ENCODE measurements around the gene ACER2.

The ACER2 gene

DNA sequence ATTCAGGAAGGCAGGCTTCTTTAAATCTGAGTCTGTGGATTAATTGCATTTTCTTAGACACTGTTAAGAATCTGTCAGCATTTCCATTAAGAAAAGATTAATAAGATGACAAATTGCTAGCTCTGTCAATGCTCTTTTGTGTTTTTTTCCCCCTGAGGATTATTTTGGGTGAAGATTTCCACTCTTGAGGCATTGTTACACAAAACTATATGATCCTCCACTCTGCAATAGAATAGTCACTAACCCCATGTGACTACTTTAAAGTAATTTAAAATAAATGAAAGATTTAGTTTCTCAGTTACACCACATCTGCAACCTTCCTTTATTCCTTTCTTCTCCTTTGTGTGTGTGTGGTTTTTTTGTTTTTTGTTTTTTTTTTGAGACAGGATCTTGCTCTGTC, 82.0 kb downstream of the ACER2 start:
- no peaks in the 10 kb centered on the region for H3K79me1 ChIP-seq (ENCODE audit: low read depth, low read length)
- H2BK120ac ChIP-seq (ENCODE audit: low read depth, low read length): no peak overlapping the region
- no peaks in the 10 kb centered on the region for H3K4me1 ChIP-seq (ENCODE audit: control insufficient read depth in 2 of 2, insufficient read depth in 1 of 2, low read depth in 1 of 2, low read length in 2 of 2)
- no peak overlapping the region for H3K4me2 ChIP-seq (ENCODE audit: insufficient read depth, low read length, poor library complexity, severe bottlenecking)
- no peak overlapping the region for H3K9ac ChIP-seq (ENCODE audit: low read depth, low read length, poor library complexity)
- H3K4ac ChIP-seq (ENCODE audit: low read length): no peak overlapping the region
- no peak overlapping the region for H2BK12ac ChIP-seq (ENCODE audit: low read length)
- no peak overlapping the region for H2BK15ac ChIP-seq (ENCODE audit: low read length)
- H3K4me3 ChIP-seq (ENCODE audit: low read length in 2 of 2): no peak overlapping the region
- H3K18ac ChIP-seq (ENCODE audit: low read length): no peak overlapping the region
- H3K36me3 ChIP-seq (replicated peaks in 1 of 2; ENCODE audit: control insufficient read depth in 2 of 2, insufficient read depth in 2 of 2, low read length in 2 of 2): no peaks in the 10 kb centered on the region
- no peak overlapping the region for H2AK5ac ChIP-seq (ENCODE audit: low read depth, low read length)
- no peak for DNase-seq (ENCODE audit: low spot score)
- H3K14ac ChIP-seq (ENCODE audit: low read length): no peak overlapping the region
- no peak overlapping the region for H2BK5ac ChIP-seq (ENCODE audit: low read length)
- no peak overlapping the region for H2AFZ ChIP-seq (ENCODE audit: low read length)
- no peak overlapping the region for H3K23ac ChIP-seq (ENCODE audit: low read depth, low read length, poor library complexity)
- no peak overlapping the region for H4K91ac ChIP-seq (ENCODE audit: low read depth, low read length, poor library complexity)
- peaks cover 0 to 11% (median 0%) of the 10 kb centered on the region in 3 experiments for H3K27me3 ChIP-seq (ENCODE audit: control insufficient read depth in 3 of 3, insufficient read depth in 3 of 3, low read depth in 1 of 3, low read length in 3 of 3)
- no peak overlapping the region for H4K8ac ChIP-seq (ENCODE audit: low read depth, low read length)
- no peak overlapping the region for H3K27ac ChIP-seq (replicated peaks; ENCODE audit: low read length)
- no peaks in the 10 kb centered on the region for H3K9me3 ChIP-seq (replicated peaks in 1 of 2; ENCODE audit: control insufficient read depth in 2 of 2, insufficient read depth in 1 of 2, low read depth in 1 of 2, low read length in 2 of 2)

GRCh38 chr9:19492775-19493173, 84.0 kb downstream of the ACER2 start:
- Histone ChIP-seq H3K79me1 (ENCODE audit: low read depth, low read length) (no peaks in the 10 kb centered on the region), H2BK120ac (ENCODE audit: low read depth, low read length) (no peak overlapping the region), H2BK5ac (ENCODE audit: low read length) (no peak overlapping the region), H4K8ac (ENCODE audit: low read depth, low read length) (no peak overlapping the region), H2AK5ac (ENCODE audit: low read depth, low read length) (no peak overlapping the region), H2AFZ (ENCODE audit: low read length) (no peak overlapping the region), H3K4me3 (ENCODE audit: low read length in 2 of 2) (no peak overlapping the region), H3K18ac (ENCODE audit: low read length) (no peak overlapping the region), H3K9me3 (replicated peaks in 1 of 2; ENCODE audit: control insufficient read depth in 2 of 2, insufficient read depth in 1 of 2, low read depth in 1 of 2, low read length in 2 of 2) (no peaks in the 10 kb centered on the region), H2BK15ac (ENCODE audit: low read length) (no peak overlapping the region), H3K4me1 (ENCODE audit: control insufficient read depth in 2 of 2, insufficient read depth in 1 of 2, low read depth in 1 of 2, low read length in 2 of 2) (no peaks in the 10 kb centered on the region), H3K36me3 (replicated peaks in 1 of 2; ENCODE audit: control insufficient read depth in 2 of 2, insufficient read depth in 2 of 2, low read length in 2 of 2) (no peaks in the 10 kb centered on the region), H3K27ac (replicated peaks; ENCODE audit: low read length) (no peak overlapping the region), H3K27me3 (ENCODE audit: control insufficient read depth in 3 of 3, insufficient read depth in 3 of 3, low read depth in 1 of 3, low read length in 3 of 3) (peaks cover 0 to 10% (median 0%) of the 10 kb centered on the region in 3 experiments), H3K23ac (ENCODE audit: low read depth, low read length, poor library complexity) (no peak overlapping the region), H2BK12ac (ENCODE audit: low read length) (no peak overlapping the region), H3K4ac (ENCODE audit: low read length) (no peak overlapping the region), H3K14ac (ENCODE audit: low read length) (no peak overlapping the region), H3K4me2 (ENCODE audit: insufficient read depth, low read length, poor library complexity, severe bottlenecking) (no peak overlapping the region), H3K9ac (ENCODE audit: low read depth, low read length, poor library complexity) (no peak overlapping the region), H4K91ac (ENCODE audit: low read depth, low read length, poor library complexity) (no peak overlapping the region)
- DNase-seq (ENCODE audit: low spot score): no peak
- WGBS, 2 donors (ENCODE audit: extremely low coverage in 2 of 2, insufficient read length in 2 of 2, insufficient replicate concordance in 1 of 2): no CpG with 5 or more reads among the region's 4 CpGs

DNA sequence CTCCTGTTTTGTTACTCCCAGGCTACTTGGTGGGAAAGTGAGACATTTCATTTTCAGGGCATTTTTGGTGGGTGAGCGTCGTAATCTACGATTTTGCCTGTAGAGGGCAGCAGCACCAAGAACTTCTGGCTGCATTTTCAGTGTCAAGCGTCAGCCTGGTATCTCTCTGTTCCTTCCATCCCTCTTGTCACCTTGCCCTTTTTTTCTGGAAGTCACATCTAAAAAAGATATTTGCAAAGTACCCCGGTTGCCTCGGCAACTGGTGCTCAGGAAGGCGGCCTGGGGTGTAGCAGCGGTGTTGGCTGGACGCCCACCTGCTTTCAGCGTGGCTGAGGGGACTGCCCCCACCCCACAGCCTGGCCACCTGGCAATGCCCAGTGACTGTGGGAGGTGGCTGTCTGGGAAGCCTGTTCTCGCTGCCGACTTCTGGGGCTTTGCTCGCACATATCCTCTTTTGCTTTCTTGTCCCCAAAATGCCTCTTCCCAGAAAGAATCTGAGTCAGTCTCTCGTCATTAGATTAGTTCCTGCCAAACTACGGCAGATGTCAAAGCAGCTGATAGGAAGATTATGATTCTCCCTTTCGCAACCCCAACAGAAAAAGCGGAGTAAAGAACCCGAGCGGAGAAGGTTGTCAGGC, 84.5 kb downstream of the ACER2 start:
- H2BK15ac ChIP-seq (ENCODE audit: low read length): no peak overlapping the region
- no peak overlapping the region for H2BK120ac ChIP-seq (ENCODE audit: low read depth, low read length)
- no peaks in the 10 kb centered on the region for H3K9me3 ChIP-seq (replicated peaks in 1 of 2; ENCODE audit: control insufficient read depth in 2 of 2, insufficient read depth in 1 of 2, low read depth in 1 of 2, low read length in 2 of 2)
- no peaks in the 10 kb centered on the region for H3K4me1 ChIP-seq (ENCODE audit: control insufficient read depth in 2 of 2, insufficient read depth in 1 of 2, low read depth in 1 of 2, low read length in 2 of 2)
- no peak overlapping the region for H3K4me3 ChIP-seq (ENCODE audit: low read length in 2 of 2)
- no peaks in the 10 kb centered on the region for H3K36me3 ChIP-seq (replicated peaks in 1 of 2; ENCODE audit: control insufficient read depth in 2 of 2, insufficient read depth in 2 of 2, low read length in 2 of 2)
- H3K4ac ChIP-seq (ENCODE audit: low read length): no peak overlapping the region
- DNase-seq (ENCODE audit: low spot score): peak; percentile 67
- H2AK5ac ChIP-seq (ENCODE audit: low read depth, low read length): no peak overlapping the region
- H2AFZ ChIP-seq (ENCODE audit: low read length): no peak overlapping the region
- no peak overlapping the region for H2BK12ac ChIP-seq (ENCODE audit: low read length)
- no peak overlapping the region for H3K27ac ChIP-seq (replicated peaks; ENCODE audit: low read length)
- no peak overlapping the region for H4K8ac ChIP-seq (ENCODE audit: low read depth, low read length)
- H3K23ac ChIP-seq (ENCODE audit: low read depth, low read length, poor library complexity): no peak overlapping the region
- no CpG with 5 or more reads among the region's 19 CpGs for WGBS, 2 donors (ENCODE audit: extremely low coverage in 2 of 2, insufficient read length in 2 of 2, insufficient replicate concordance in 1 of 2)
- H3K18ac ChIP-seq (ENCODE audit: low read length): peak overlapping the region; percentile 49
- no peak overlapping the region for H3K9ac ChIP-seq (ENCODE audit: low read depth, low read length, poor library complexity)
- no peaks in the 10 kb centered on the region for H3K79me1 ChIP-seq (ENCODE audit: low read depth, low read length)
- no peak overlapping the region for H4K91ac ChIP-seq (ENCODE audit: low read depth, low read length, poor library complexity)
- no peak overlapping the region for H3K4me2 ChIP-seq (ENCODE audit: insufficient read depth, low read length, poor library complexity, severe bottlenecking)
- no peak overlapping the region for H2BK5ac ChIP-seq (ENCODE audit: low read length)
- no peak overlapping the region for H3K14ac ChIP-seq (ENCODE audit: low read length)
- peaks cover 0 to 8% (median 0%) of the 10 kb centered on the region in 3 experiments for H3K27me3 ChIP-seq (ENCODE audit: control insufficient read depth in 3 of 3, insufficient read depth in 3 of 3, low read depth in 1 of 3, low read length in 3 of 3)

DNA sequence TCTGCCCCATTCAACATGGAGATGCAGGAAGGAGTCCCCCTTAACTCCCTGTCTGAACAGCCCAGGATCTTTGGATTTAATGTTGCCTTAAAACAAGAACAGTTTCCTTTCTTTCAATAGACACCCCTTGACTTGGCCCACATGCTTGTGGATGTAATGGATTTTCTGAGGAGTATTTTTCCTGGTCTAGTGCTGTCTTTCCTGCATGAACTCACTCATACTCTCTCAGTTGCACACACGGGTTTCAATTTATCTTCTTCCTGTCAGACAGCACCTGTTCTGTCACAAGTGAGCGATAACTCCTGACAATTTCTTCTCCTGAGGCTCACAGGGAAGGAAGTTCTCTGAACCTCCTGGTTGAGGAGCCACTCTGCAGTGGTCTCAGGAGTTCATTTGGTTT, 85.1 kb downstream of the ACER2 start:
- DNase-seq (ENCODE audit: low spot score): no peak
- Histone ChIP-seq H3K79me1 (ENCODE audit: low read depth, low read length) (no peaks in the 10 kb centered on the region), H3K18ac (ENCODE audit: low read length) (no peak overlapping the region), H2BK120ac (ENCODE audit: low read depth, low read length) (no peak overlapping the region), H3K4me3 (ENCODE audit: low read length in 2 of 2) (no peak overlapping the region), H4K91ac (ENCODE audit: low read depth, low read length, poor library complexity) (no peak overlapping the region), H2BK15ac (ENCODE audit: low read length) (no peak overlapping the region), H2AFZ (ENCODE audit: low read length) (no peak overlapping the region), H3K9ac (ENCODE audit: low read depth, low read length, poor library complexity) (no peak overlapping the region), H3K4me2 (ENCODE audit: insufficient read depth, low read length, poor library complexity, severe bottlenecking) (no peak overlapping the region), H2BK5ac (ENCODE audit: low read length) (no peak overlapping the region), H2BK12ac (ENCODE audit: low read length) (no peak overlapping the region), H3K4ac (ENCODE audit: low read length) (no peak overlapping the region), H4K8ac (ENCODE audit: low read depth, low read length) (no peak overlapping the region), H3K27ac (replicated peaks; ENCODE audit: low read length) (no peak overlapping the region), H2AK5ac (ENCODE audit: low read depth, low read length) (no peak overlapping the region), H3K4me1 (ENCODE audit: control insufficient read depth in 2 of 2, insufficient read depth in 1 of 2, low read depth in 1 of 2, low read length in 2 of 2) (no peaks in the 10 kb centered on the region), H3K27me3 (ENCODE audit: control insufficient read depth in 3 of 3, insufficient read depth in 3 of 3, low read depth in 1 of 3, low read length in 3 of 3) (peaks cover 0 to 7% (median 0%) of the 10 kb centered on the region in 3 experiments), H3K9me3 (replicated peaks in 1 of 2; ENCODE audit: control insufficient read depth in 2 of 2, insufficient read depth in 1 of 2, low read depth in 1 of 2, low read length in 2 of 2) (no peaks in the 10 kb centered on the region), H3K23ac (ENCODE audit: low read depth, low read length, poor library complexity) (no peak overlapping the region), H3K36me3 (replicated peaks in 1 of 2; ENCODE audit: control insufficient read depth in 2 of 2, insufficient read depth in 2 of 2, low read length in 2 of 2) (no peaks in the 10 kb centered on the region), H3K14ac (ENCODE audit: low read length) (no peak overlapping the region)
- WGBS, 2 donors (ENCODE audit: extremely low coverage in 2 of 2, insufficient read length in 2 of 2, insufficient replicate concordance in 1 of 2): no CpG with 5 or more reads among the region's 2 CpGs
